ENCODE measurements around the gene GPR55.

The GPR55 gene

DNA sequence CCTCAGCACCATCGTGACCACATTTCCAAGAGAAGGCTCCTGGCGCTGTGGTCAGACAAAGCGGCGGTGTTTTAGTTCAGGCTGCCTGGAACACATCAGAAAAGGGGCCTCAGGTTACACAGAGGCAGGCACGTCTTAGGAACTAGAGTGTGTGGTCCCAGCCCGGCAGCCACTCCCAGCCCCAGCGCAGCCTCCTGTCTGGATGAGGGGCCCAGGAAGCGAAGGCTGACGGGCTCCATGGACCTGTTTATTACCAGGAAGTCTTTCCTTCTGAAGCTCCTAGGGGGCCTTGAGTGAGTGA lies 10.0 kb upstream of the GPR55 start:
- in situ Hi-C loops (cut with MboI; ENCODE audit: low sequenced_read_pairs) = no loop called here

DNA sequence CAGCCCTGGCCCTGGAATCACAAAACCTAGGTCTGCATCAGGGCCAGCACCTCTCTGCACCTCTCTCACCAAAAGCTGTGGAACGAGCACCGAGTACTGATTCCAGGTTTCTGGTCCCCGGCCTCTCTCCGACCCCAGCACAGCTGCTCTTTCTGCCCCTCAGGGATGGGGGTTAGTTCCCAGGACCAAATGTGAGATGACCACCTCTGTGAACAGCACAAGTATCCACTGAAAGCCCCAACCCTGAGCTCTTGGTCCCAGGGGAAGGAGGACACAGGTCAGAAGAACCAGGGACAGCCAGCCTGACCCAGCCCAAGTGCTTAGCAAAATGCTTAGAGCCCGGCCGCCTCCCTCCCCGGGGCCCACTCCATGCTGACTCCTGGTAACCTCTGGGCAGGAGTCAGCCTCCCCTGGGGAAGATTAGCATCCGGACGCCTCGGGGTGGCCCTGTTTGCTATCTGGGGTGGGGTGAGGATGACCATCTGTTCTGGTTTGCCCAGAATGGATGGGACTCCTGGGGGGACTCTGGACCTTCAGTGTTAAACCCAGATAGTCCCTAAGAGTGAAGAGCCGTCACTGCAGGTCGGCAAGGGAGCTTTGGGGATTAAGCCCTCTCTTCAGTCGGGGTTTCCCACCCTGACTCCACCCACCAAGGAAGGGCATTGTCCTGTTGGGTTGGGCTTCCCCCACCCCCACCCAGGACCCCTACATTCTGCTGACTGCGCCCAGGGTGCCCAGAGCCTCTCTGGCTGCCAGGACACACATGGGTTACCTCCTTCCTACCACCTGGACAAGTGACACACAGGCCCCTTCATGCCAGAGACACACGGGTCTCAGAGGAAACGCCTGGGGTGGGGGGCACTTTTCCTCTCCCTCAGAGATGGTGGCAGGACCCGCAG lies 9.4 kb upstream of the GPR55 start:
- in situ Hi-C loops (cut with MboI; ENCODE audit: low sequenced_read_pairs) = no loop called here

DNA sequence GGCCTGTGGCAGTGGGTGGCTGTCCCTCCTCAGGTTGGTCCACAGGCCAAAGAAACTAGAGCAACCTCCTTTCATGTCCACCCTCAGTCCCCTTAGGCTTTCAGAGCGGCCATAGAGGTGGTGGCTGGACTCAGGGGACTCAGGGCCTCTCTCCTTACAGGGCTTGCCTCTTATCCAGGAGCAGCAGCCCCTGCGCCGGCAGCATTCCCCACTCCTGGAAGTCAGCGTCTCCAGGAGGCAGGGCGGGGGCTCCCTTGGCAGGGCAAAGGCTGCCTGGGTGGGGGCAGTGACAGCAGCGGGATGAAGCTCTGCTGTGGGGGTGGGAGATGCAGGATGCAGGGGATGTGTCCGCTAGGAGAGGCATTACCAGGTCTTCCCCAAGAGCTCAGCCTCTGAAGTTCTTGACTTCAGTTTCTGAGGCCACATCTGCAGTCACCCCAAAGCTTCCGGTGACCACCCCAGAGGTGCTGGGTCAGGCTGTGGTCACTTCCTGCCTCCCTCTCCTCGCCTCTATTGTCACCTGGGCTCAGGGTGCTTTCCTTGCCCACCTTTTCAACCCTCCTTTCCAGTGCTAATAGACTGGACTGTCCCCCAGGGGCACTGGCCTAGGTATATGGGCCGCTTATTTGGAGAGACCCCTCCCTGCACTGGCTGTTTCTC lies 8.6 kb upstream of the GPR55 start:
- in situ Hi-C loops (cut with MboI; ENCODE audit: low sequenced_read_pairs) = no loop called here

DNA sequence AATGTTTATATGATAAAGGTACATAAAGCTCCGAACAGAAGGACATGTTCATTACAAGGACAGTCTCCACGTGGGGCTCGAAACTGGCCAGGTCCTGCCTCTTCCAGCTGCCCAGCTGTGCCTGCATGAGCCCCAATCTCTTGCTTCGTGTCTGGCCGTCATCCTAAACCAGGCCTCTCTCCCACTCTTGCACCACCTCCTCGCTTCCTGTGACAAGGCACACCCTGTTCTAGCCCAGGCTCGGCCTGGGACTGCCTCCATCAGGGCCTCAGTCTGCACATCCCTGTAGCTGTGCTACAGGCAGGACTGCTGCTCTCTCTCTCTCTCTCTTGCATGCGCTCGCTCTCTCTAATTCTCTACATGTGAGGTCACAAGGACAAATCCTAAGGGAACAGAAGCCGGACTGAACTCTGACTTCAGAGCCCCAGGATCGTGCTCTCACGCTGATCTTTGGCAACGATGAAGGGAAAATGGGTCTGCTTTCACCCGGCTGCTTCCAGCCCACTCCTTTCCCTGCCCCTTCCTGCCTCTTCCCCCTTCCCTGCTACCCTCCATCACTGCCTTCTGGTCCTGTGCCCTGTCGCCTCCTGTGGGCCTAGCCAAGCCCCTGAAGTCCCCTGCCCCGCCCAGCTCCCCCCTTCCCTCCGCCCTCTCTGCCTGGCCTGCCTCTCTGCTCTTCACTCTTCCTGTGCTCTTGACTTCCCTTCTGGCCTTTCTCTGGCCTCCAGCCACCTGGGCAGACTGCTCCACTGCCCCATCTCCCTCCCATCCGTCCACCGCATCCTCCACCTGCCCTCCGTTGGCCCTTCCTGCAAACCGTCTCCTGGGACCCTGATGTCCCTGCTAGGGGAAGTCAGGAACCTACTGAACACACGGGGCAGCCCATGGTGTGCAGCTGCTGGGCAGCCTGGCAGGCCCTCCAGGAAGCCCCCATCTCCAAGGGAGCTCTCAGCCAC lies 7.8 kb upstream of the GPR55 start:
- in situ Hi-C loops (cut with MboI; ENCODE audit: low sequenced_read_pairs) = no loop called here

DNA sequence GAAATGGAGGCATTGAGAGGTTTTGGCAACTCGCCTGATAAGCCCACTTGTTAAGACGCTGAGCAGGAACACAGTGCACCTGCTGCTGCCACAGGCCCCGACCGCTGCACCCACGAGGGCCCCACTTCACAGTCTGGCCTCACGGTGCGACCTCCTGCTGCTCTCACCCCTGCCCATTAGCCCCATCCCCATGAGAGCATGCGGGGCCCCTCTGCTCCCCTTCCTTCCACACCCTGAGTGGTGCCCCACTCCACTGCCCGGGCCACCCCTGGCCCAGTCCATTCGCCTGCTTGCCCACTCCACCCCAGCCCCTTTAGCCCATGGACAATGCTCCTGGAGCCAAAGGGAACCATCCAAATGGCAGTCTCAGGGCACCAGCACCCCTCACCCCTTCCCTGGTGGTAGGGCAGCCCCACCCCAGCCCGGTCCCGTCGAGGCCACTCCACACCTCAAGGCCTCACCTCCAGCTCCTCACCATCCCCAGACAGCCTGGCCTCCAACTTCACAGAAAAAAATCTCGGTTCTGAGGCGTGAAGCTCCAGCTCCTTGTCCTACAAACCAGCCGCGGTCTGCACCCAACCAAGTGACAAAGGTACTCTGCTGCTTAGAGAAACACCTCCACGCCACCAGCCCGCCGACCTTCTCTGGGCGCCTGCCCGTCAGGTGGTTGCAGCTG lies 6.7 kb upstream of the GPR55 start:
- in situ Hi-C loops (cut with MboI; ENCODE audit: low sequenced_read_pairs) = no loop called here

DNA sequence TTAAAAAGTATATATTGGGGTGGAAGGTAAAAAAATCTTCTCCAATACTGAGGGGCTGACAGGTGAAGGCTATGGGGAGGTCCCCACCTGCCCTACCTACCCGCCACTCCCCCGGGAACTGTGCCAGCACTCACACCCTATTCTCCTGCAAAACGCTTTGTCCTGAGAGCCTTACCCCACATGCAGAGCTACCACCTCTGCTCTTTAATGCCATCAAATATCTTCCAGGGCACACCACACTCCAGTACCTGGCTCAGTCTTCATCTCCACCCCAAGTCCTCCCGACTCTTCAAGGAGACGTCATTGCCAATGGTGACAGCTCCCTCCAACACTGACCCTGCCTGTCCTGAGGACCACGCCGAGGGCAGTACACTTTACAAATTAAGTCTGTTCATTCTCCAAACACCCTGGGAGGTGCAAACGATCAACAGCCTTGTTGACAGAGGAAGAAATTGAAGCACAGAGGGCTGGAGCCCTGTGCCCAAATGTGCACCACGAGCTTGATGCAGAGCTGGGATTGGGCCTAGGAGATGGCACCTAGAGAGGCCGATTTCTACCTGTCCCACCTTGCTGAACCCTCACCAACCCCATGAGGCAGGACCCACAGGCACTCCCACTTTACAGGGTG lies 6.0 kb upstream of the GPR55 start:
- in situ Hi-C loops (cut with MboI; ENCODE audit: low sequenced_read_pairs) = no loop called here

DNA sequence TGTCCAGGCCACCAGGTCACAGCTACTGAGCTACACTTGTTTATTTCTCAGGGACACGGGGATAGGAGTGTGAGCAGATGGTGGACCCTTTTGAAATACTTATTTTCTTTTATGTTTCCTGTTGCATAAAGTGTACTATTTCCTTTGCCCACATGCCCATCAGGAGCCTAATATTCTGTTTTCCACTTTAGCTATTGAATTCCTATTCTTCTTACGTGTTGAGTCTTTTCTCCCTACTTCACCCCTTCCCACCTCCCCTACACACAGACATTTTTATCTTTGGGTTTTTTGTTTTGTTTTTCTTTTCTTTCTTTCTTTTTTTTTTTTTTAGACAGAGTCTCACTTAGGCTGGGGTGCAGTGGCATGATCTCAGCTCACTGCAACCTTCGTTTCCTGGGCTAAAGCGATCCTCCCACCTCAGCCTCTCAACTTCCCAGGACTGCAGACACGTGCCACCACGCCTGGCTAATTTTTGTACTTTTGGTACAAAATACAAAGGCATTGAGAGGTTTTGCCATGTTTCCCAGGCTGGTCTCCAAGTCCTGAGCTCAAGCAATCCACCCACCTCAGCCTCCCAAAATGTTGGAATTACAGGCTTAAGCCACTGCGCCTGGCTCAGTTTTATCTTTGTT lies 5.2 kb upstream of the GPR55 start:
- in situ Hi-C loops (cut with MboI; ENCODE audit: low sequenced_read_pairs) = no loop called here

DNA sequence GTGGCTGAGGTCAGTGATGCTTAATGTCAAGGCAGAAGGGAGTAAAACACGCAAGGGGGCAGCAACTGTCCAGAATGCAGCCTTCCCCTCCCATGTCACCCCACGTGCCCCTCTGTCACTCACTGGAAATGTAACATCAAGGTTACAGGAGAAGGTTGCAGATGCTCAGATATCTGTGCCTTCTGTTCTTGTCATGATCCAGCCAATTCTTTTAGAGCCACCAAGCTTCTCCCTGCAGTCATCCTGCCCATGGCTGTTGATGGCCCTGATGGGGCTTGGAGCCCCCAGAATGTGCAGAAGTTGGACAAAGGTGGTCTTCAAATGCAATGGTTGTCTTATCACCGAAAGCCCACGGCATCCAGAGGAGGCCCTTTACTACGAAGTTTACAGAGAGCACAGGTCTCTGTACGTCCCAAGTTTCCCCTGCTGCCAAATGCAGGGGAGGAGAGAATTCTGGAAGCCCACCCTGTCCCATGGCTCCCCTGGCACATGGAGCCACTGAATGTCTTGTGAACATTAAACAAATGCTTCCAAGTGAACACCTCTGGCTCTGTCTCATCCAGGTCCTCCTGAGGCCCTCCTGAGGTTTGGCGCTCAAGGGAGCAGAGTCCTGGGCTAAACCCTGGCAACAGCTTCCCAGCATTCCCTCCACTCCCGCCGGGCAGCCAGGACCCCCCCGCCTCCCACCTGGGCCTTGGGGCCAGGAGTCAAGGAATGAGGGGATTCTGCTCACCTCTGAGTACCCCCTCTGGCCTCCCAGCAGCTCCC lies 4.5 kb upstream of the GPR55 start:
- in situ Hi-C loops (cut with MboI; ENCODE audit: low sequenced_read_pairs) = no loop called here

DNA sequence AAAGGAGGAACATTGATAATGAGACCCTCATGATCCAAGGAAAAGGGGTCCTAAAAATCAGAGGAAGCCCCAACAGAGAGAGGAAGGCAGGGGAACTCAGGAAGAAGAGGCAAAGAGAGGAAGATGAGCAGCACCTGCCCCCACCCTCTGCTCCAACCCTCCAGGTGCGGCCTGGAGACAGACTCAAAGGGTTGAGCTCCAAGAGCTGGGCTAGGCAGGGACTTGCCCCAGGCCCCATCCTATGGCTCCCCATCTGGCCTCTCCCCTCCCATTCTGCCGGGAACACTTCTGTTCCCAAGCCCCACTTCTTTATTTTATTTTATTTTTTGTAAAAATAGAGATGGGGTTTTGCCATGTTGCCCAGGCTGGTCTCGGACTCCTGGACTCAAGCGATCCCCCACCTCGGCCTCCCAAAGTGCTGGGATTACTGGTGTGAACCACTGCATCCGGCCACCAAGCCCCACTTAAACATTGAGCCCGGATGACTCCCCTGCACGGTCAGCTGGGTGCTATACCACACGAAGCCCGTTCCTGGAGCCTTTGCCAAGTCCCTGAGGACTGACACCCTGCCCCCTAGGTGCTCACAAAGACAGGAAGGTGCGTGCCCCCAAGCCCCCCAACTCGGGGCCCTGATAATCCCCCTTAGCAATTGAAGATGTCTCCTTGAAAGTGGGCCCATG lies 3.8 kb upstream of the GPR55 start:
- in situ Hi-C loops (cut with MboI; ENCODE audit: low sequenced_read_pairs) = no loop called here

DNA sequence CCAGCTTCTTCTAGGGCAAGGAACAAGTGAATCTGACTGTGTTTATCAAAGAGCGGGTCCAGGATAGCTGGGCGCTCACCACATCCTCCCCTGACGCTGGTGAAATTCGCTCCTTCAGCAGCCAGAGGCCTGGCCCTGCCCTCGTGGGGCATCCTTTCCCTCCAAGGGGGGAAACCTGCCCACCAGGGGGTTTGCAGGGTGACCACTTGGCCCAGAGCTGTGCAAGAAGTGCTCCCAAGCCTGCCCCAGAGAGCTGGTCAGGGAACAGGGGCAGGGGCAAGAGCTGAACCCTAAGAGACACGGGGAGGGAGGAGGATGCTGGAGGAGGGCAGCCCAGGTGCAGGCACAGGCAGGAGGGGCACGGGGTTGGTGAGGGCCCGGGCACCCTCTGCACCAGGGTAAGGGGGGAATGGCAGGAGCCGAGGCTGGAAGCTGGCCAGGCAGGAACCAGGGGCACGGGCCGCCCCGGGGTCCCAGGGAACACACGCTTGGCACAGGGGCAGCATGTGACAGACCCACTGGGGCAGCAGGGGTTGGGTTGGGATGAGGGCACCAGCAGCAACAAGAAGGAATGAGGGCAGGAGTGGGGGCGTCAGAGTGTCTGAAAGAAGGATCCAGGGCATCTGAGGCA lies 2.8 kb upstream of the GPR55 start:
- in situ Hi-C loops (cut with MboI; ENCODE audit: low sequenced_read_pairs) = no loop called here

DNA sequence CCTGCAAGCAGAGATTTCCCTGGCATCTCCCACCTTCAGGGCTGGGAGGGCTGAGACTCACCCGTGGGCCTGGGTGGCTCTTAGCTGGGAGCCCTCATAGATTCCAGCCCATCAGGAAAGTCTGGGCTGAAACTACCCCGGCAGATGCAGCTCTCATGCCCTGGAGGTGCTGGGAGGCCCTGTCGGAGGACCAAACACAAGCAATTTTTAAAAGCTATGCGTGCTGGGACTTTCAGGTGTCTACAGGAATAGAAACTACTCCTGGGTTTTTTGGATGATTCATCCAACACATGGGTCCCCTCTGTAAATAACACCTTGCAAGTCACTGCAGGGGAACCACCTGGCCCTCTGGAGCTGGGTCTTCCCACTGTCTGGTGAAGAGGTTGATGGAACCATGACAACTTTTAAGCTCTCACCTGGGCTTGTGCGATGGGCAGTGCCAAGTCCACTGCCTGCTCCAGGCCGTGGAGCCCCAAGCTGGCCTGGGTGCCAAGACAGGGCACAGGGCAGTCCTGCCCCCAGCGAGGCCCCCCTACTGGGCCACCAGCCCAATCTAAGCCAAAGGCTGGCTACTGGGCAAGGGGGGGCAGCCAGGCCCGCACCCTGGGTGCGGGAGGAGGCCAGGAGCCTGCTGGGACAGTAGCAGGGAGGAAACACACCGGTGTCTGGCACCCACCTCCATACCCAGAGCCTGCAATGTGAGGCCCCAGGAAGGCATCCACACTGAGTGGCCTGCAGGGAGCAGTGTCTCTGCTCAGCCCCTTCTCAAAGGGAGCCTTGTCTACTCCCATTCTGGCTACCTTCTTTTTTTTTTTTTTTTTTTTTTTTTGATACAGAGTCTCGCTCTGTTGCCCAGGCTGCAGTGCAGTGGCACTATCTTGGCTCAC lies 1.1 kb upstream of the GPR55 start:
- in situ Hi-C loops (cut with MboI; ENCODE audit: low sequenced_read_pairs) = no loop called here

DNA sequence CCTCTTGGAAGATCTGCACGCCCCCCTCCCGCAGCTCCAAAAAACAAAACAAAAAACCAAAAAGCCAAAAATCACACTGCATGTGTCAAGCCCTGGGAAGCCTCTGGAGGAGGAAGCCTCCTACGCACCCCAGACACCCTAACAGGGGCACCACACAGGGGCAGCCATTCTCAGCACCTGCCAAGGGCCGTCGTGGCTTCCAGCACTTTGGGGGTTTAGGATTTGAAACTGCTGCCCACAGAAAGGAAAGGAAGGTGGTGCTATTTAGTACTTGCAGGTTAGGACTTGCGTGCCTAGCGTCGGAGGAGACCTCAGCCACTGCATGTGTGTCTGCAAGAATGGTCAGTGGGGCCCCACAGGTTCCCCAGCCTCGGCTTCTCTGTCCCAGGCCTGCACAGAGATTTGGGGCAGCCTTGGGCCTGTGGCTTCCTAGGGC lies 419 bp upstream of the GPR55 start:
- in situ Hi-C loops (cut with MboI; ENCODE audit: low sequenced_read_pairs) = no loop called here

DNA sequence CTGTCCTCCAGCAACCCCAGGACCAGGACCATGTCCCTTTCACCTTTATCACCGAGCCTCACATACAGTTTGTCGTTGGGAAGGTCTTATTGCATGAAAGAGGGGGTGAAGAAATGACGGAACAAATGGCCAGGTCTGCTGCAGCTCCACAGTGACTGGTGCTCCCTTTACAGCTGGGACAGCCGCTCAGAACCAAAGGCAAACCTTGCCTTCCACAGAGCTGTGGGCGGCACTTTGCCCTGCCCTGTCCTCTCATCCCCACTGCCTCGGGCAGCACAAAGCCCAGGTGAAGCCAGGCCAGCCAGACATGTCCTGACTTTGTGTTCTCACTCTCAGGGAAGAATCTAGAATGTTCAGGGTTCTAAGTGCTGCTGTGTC lies 961 bp downstream of the GPR55 start:
- in situ Hi-C loops (cut with MboI; ENCODE audit: low sequenced_read_pairs) = no loop called here

DNA sequence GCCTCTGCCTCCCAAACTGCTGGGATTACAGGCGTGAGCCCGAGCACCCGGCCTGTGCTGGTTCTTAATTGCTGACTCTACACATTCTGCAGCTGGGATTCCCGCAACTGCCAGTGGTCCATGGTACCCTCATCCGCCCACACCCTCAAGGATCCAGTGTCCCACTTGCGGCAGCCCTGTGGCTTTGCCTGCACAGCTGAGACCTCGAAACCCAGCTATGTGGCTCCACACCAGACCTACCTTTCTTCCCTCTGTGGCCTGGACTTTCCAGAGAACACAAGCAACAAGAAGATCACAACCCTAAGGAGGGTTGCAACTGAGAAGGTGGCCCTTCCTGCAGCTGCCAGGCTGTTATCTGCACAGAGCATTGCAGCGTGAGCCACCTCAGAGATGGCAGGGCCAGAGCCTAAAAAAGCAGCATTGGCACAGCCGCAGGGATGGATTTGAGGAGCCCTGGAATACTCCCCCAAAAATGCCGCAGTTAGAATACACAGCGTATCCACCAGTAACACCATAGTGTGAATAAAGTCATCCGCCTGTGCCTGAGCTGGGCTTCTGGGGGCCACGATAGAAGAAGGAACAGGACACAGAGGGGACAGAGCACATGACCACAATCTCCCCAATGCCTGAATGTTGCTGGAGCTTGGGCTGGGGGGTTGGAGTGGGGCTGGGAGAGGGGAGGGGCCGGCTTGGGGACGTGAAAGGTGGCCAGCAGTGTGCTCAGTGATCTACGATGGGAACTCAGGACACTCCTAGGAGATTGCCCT lies 1.9 kb downstream of the GPR55 start:
- in situ Hi-C loops (cut with MboI; ENCODE audit: low sequenced_read_pairs) = no loop called here

DNA sequence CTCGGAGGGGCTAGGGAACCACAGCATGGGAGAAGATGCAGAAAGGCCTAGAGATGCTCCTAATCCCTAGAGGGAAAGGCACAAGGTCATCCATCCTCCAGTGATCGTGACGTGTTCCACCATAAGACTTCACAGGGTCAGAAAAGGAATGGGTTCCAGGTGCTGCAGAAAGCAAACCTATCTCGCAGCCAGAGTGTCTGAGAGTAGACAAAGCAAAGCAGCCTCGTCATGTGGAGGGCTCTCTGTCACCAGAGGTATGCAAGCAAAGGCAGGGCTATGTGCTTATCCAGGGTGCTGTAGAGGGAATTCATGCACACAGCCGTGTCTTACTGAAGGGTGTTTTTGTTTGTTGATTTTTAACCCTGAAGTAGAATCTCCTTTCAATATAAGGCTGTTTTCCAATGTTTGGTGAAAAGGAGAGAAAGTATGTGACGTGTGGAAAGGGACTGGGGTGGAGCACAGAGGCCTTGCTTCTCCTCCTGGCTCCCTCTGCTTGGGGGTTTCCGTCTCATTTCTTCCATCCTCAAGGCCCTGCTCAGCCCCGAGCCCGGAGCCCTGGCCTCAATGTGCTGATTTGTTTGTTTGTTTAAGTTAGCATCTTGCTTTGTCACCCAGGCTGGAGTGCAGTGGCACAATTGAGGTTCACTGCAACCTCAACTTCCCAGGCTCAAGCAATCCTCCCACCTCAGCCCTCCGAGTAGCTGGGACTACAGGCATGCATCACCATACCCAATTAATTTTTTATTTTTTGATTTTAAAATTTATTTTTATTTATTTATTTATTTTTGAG lies 3.0 kb downstream of the GPR55 start:
- in situ Hi-C loops (cut with MboI; ENCODE audit: low sequenced_read_pairs) = no loop called here

DNA sequence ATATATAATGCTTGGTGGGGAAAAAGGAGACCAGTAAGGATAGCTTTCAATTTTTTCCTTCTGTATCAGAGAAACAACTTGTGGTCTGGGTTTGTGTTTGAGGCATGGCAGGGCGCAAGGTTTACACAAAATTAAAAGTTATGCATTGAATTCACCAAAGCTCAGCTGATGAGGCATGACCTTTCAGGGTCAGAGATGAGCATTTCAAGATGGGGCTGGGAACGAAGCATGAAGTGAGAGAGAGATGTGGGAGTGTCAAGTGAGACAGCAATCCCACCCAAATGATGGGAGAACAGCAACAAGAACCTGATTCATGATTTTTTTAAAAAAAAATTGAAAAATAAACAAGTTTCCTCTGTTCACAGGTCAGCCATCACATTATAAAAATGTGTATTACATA lies 4.9 kb downstream of the GPR55 start:
- in situ Hi-C loops (cut with MboI; ENCODE audit: low sequenced_read_pairs) = no loop called here

Data from hTERT RPE-1 (cell line).